Testis (tissue), 3 donors: ENCODE measurements around the gene DLX3. TPM values are rescaled to one million over a fixed set of nuclear protein-coding genes. Genes with fewer than 3 reads are reported as not detected.

Source experiments
- DNase-seq: peaks from one replicate; pipeline ENCODE4 v3.0.0-alpha.2; 2019
- H3K27ac ChIP-seq, 2 donors: fragments of 200-600 bp; sonication (generic); one replicate each; pipeline ENCODE4 v1.5.1; 2019
- H3K27me3 ChIP-seq: fragments of 200-600 bp; sonication (generic); one replicate; pipeline ENCODE4 v1.5.1; 2019
- H3K36me3 ChIP-seq: fragments of 200-600 bp; sonication (generic); one replicate; pipeline ENCODE4 v1.5.1; 2017; ENCODE audit warnings: low read depth; ENCODE audit errors: missing control alignments
- H3K4me1 ChIP-seq: fragments of 200-600 bp; sonication (generic); one replicate; pipeline ENCODE4 v1.5.1; 2019
- H3K4me3 ChIP-seq, 2 donors: fragments of 200-600 bp; sonication (generic); one replicate each; pipeline ENCODE4 v1.5.1; 2017 to 2019
- H3K9me3 ChIP-seq: fragments of 200-600 bp; sonication (generic); one replicate; pipeline ENCODE4 v1.5.1; 2017
- CTCF ChIP-seq, 3 experiments: fragments of 450-650 bp in 2 of 3; fragments of 200-600 bp in 1 of 3; sonication (generic) in 1 of 3; IDR thresholded peaks; one replicate each; pipeline ENCODE4 v1.5.1; 2016 to 2019; ENCODE audit warnings: antibody characterized with exemption in 3 of 3, mild to moderate bottlenecking in 2 of 3, moderate library complexity in 1 of 3
- POLR2A ChIP-seq: fragments of 450-650 bp; IDR thresholded peaks from one replicate; pipeline ENCODE4 v1.6.1; 2017; ENCODE audit warnings: antibody characterized with exemption, mild to moderate bottlenecking, moderate library complexity
- WGBS, 2 donors: methylation state at CpG; one replicate each; pipeline ENCODE4 v1.1.5; 2018; 5-methylcytosine and 5-hydroxymethylcytosine counted together
- intact Hi-C: fragments of 100-400 bp; cut with DNase I; formaldehyde crosslinking; loops from one replicate; pipeline ENCODE4 v1.15.1; 2023; ENCODE audit warnings: low total_unique reads
- polyA plus RNA-seq: library from polyadenylated mRNA; stranded (reverse); fragments of 350-450 nt; fragmentation: Illumina TruSeq; extraction: RNeasy Lipid Tissue Mini Kit (QIAGEN cat#74804); gene quantifications from one replicate; pipeline ENCODE4 v1.2.3, GENCODE V29; 2014; ENCODE audit warnings: low read depth, low replicate concordance; ENCODE audit not compliant: insufficient read depth
- total RNA-seq, 2 donors: library from RNA; depleted of rRNA; stranded (reverse); fragments of >200 nt; gene quantifications; one replicate each; pipeline ENCODE4 v1.2.3, GENCODE V29; 2016

Gene DLX3
- total and polyA plus RNA-seq, 3 donors from 2014 or later = 1.0 to 1.5 (median 1.4) TPM

- H3K36me3 ChIP-seq = no peaks in the 10 kb centered on the region
- peaks cover 6% of the 10 kb centered on the region for H3K4me1 ChIP-seq
- H3K9me3 ChIP-seq = no peaks in the 10 kb centered on the region
- WGBS, 2 donors = 70 to 94% methylated on average over 4 of the region's 4 CpGs
- intact Hi-C loops = no loop called here
- DNase-seq = no peak
- no peak overlapping the region for H3K4me3 ChIP-seq
- no peaks in the 10 kb centered on the region for H3K27me3 ChIP-seq
- H3K27ac ChIP-seq = no peak overlapping the region
- no peak for TF ChIP-seq CTCF (IDR thresholded peaks at IDR 0.05)
- no peak for TF ChIP-seq POLR2A
Measured at GRCh38 chr17:50039058-50039457, 44.0 kb upstream of the DLX3 start.

GRCh38 chr17:50037321-50038107, 42.5 kb upstream of the DLX3 start:
- Histone ChIP-seq H3K36me3 (no peaks in the 10 kb centered on the region), H3K4me3 (no peak overlapping the region), H3K9me3 (no peaks in the 10 kb centered on the region), H3K27me3 (no peaks in the 10 kb centered on the region), H3K4me1 (peaks cover 6% of the 10 kb centered on the region), H3K27ac (no peak overlapping the region)
- WGBS, 2 donors = 61 to 82% methylated on average over 8 to 14 of the region's 14 CpGs
- no peak for TF ChIP-seq CTCF (IDR thresholded peaks at IDR 0.05)
- intact Hi-C loops = no loop called here
- peak; percentile 52 for DNase-seq

GRCh38 chr17:50036455-50037261, 41.6 kb upstream of the DLX3 start:
- peaks cover 6% of the 10 kb centered on the region for H3K4me1 ChIP-seq
- H3K27ac ChIP-seq = no peak overlapping the region
- no peak overlapping the region for H3K4me3 ChIP-seq
- no peaks in the 10 kb centered on the region for H3K27me3 ChIP-seq
- intact Hi-C loops = no loop called here
- no peak for DNase-seq
- TF ChIP-seq POLR2A (no peak), CTCF (IDR thresholded peaks at IDR 0.05) (no peak)
- H3K9me3 ChIP-seq = no peaks in the 10 kb centered on the region
- WGBS, 2 donors = 65% methylated on average over 6 to 11 of the region's 11 CpGs
- no peaks in the 10 kb centered on the region for H3K36me3 ChIP-seq

- 100% methylated on average over 1 of the region's 1 CpG for WGBS, 2 donors
- intact Hi-C loops = no loop called here
- Histone ChIP-seq H3K4me3 (no peak overlapping the region), H3K27ac (no peak overlapping the region), H3K4me1 (peaks cover 6% of the 10 kb centered on the region), H3K36me3 (no peaks in the 10 kb centered on the region), H3K9me3 (no peaks in the 10 kb centered on the region), H3K27me3 (no peaks in the 10 kb centered on the region)
- TF ChIP-seq CTCF (IDR thresholded peaks at IDR 0.05) = no peak
- TF ChIP-seq POLR2A = no peak
- no peak for DNase-seq
Measured at GRCh38 chr17:50035945-50036344, 40.9 kb upstream of the DLX3 start.
